ENCODE measurements around the gene STX16. TPM values are rescaled to one million over a fixed set of nuclear protein-coding genes. Genes with fewer than 3 reads are reported as not detected.

STX16 gene
- total and polyA plus RNA-seq, 8 donors = 12.8 to 179 (median 52.2) TPM

- intact Hi-C loops (cut with DNase I; ENCODE audit: low total_unique reads) = no loop called here
- TF ChIP-seq CTCF (IDR thresholded peaks at IDR 0.05) (no peak), EP300 (IDR thresholded peaks at IDR 0.05) (no peak), POLR2AphosphoS5 (IDR thresholded peaks at IDR 0.05) (no peak), POLR2A (IDR thresholded peaks at IDR 0.05) (no peak)
- DNase-seq = no peak
- Histone ChIP-seq H3K9me3 (no peaks in the 10 kb centered on the region), H3K4me3 (no peak overlapping the region), H3K27ac (no peak overlapping the region), H3K4me1 (no peaks in the 10 kb centered on the region), H3K27me3 (no peaks in the 10 kb centered on the region), H3K36me3 (peaks cover 26 to 83% (median 81%) of the 10 kb centered on the region in 4 donors)
- WGBS, 5 donors = 86 to 96% (median 94%) methylated on average over 5 of the region's 5 CpGs
Observed at GRCh38 chr20:58677808-58678207, 26.7 kb downstream of the STX16 start.

GRCh38 chr20:58678806-58679205 is 27.7 kb downstream of the STX16 start:
- 84 to 91% (median 89%) methylated on average over 8 of the region's 8 CpGs for WGBS, 5 donors
- H3K4me3 ChIP-seq = no peak overlapping the region
- no peak for TF ChIP-seq CTCF (IDR thresholded peaks at IDR 0.05)
- TF ChIP-seq POLR2A (IDR thresholded peaks at IDR 0.05) = no peak
- no peak for TF ChIP-seq EP300 (IDR thresholded peaks at IDR 0.05)
- no peak for TF ChIP-seq POLR2AphosphoS5 (IDR thresholded peaks at IDR 0.05)
- H3K36me3 ChIP-seq = peaks cover 22 to 73% (median 71%) of the 10 kb centered on the region in 4 donors
- H3K27ac ChIP-seq = no peak overlapping the region
- intact Hi-C loops (cut with DNase I; ENCODE audit: low total_unique reads) = no loop called here
- H3K9me3 ChIP-seq = no peaks in the 10 kb centered on the region
- H3K4me1 ChIP-seq = no peaks in the 10 kb centered on the region
- H3K27me3 ChIP-seq = no peaks in the 10 kb centered on the region
- DNase-seq = no peak

GRCh38 chr20:58682656-58683531 is 31.8 kb downstream of the STX16 start:
- peaks cover 0 to 48% (median 37%) of the 10 kb centered on the region in 4 donors for H3K36me3 ChIP-seq
- H3K27ac ChIP-seq = no peak overlapping the region
- no peak overlapping the region for H3K4me3 ChIP-seq
- TF ChIP-seq EP300 (IDR thresholded peaks at IDR 0.05) (no peak), POLR2A (IDR thresholded peaks at IDR 0.05) (no peak), CTCF (IDR thresholded peaks at IDR 0.05) (no peak), POLR2AphosphoS5 (IDR thresholded peaks at IDR 0.05) (no peak)
- no peaks in the 10 kb centered on the region for H3K4me1 ChIP-seq
- H3K9me3 ChIP-seq = no peaks in the 10 kb centered on the region
- intact Hi-C loops (cut with DNase I; ENCODE audit: low total_unique reads) = no loop called here
- H3K27me3 ChIP-seq = no peaks in the 10 kb centered on the region
- no peak for DNase-seq
- 79 to 85% (median 84%) methylated on average over 11 of the region's 11 CpGs for WGBS, 5 donors

GRCh38 chr20:58684291-58684690 is 33.2 kb downstream of the STX16 start:
- WGBS, 5 donors = 97 to 99% (median 98%) methylated on average over 2 of the region's 2 CpGs
- TF ChIP-seq CTCF (IDR thresholded peaks at IDR 0.05) (no peak), POLR2A (IDR thresholded peaks at IDR 0.05) (no peak), POLR2AphosphoS5 (IDR thresholded peaks at IDR 0.05) (no peak), EP300 (IDR thresholded peaks at IDR 0.05) (no peak)
- intact Hi-C loops (cut with DNase I; ENCODE audit: low total_unique reads) = no loop called here

More at GRCh38 chr20:58684291-58684690, 33.2 kb downstream of the STX16 start:
- H3K27ac ChIP-seq = no peak overlapping the region
- DNase-seq = no peak
- no peak overlapping the region for H3K4me3 ChIP-seq
- no peaks in the 10 kb centered on the region for H3K27me3 ChIP-seq
- H3K36me3 ChIP-seq = peaks cover 0 to 35% (median 23%) of the 10 kb centered on the region in 4 donors
- H3K9me3 ChIP-seq = no peaks in the 10 kb centered on the region
- peaks cover 0 to 6% (median under 1%) of the 10 kb centered on the region in 4 donors for H3K4me1 ChIP-seq

Measured in stomach (tissue), 9 donors.